Measurements from ENCODE around the gene AMACR.
"Not testable (repeated sequence)": the region's sequence is repeated elsewhere in the genome, so short reads cannot be mapped to it uniquely, and the experiment has no call there.

Gene AMACR

GRCh38 chr5:34030585-34030984, 22.7 kb upstream of the AMACR start:
- H3K27me3 Mint-ChIP-seq; ATAC-seq (replicated peaks; ENCODE audit: extremely low read depth, poor library complexity, severe bottlenecking); H3K9me3 Mint-ChIP-seq; DNase-seq (ENCODE audit: low spot score in 2 of 2); H3K4me1 Mint-ChIP-seq; H3K4me3 Mint-ChIP-seq; H3K27ac Mint-ChIP-seq (ENCODE audit: low read depth): not testable (repeated sequence)
- H3K36me3 Mint-ChIP-seq (ENCODE audit: insufficient read depth): peaks cover 11% of the 10 kb centered on the region

DNA sequence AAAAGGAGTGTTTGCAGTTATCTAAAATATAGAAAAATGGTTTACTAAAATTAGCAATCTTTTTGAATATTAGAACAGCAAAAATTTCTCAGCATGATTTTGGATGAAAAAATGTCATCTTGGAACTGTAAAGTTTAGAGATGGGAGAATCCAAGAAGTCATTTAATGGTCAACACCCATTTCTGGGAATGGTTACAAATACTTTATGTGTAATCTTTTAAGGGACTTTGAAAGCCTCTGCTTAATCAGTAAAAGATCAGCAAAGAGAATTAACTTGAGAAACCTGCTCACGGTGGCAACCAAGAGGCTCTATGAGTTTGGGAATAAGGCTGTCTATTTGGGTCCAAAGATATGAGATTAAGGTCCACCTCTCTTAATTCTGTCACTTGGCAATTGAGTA, 22.2 kb upstream of the AMACR start:
- Mint-ChIP-seq H3K4me3 (no peak overlapping the region), H3K36me3 (ENCODE audit: insufficient read depth) (peaks cover 11% of the 10 kb centered on the region), H3K27ac (ENCODE audit: low read depth) (no peak overlapping the region), H3K27me3 (no peaks in the 10 kb centered on the region), H3K9me3 (no peaks in the 10 kb centered on the region), H3K4me1 (no peaks in the 10 kb centered on the region)
- DNase-seq (ENCODE audit: low spot score in 2 of 2) (no peak), ATAC-seq (replicated peaks; ENCODE audit: extremely low read depth, poor library complexity, severe bottlenecking) (no peak)

DNA sequence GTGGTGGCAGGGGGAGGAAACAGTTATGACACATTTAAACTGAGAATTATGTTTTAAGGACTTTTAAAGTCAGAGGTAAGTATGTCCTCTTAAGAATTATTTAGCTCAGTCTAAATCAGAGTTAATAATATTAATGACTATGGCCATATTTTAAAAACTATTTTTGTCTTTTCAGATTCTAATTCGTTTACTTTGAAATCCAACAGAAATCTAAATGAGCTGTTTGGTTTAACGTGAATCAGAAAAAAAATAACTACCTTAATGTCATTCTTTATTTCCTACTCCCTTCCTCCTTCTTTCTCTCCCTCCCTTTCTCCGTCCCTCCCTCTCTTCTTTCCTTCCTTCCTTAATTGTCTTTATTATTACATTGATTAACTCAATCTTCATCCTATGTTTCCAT, 20.5 kb upstream of the AMACR start:
- DNase-seq (ENCODE audit: low spot score in 2 of 2) (no peak), ATAC-seq (replicated peaks; ENCODE audit: extremely low read depth, poor library complexity, severe bottlenecking) (no peak)
- H3K4me1 Mint-ChIP-seq: no peaks in the 10 kb centered on the region
- H3K27ac Mint-ChIP-seq (ENCODE audit: low read depth): no peak overlapping the region
- no peaks in the 10 kb centered on the region for H3K27me3 Mint-ChIP-seq
- peaks cover 10% of the 10 kb centered on the region for H3K36me3 Mint-ChIP-seq (ENCODE audit: insufficient read depth)
- no peak overlapping the region for H3K4me3 Mint-ChIP-seq
- H3K9me3 Mint-ChIP-seq: no peaks in the 10 kb centered on the region

DNA sequence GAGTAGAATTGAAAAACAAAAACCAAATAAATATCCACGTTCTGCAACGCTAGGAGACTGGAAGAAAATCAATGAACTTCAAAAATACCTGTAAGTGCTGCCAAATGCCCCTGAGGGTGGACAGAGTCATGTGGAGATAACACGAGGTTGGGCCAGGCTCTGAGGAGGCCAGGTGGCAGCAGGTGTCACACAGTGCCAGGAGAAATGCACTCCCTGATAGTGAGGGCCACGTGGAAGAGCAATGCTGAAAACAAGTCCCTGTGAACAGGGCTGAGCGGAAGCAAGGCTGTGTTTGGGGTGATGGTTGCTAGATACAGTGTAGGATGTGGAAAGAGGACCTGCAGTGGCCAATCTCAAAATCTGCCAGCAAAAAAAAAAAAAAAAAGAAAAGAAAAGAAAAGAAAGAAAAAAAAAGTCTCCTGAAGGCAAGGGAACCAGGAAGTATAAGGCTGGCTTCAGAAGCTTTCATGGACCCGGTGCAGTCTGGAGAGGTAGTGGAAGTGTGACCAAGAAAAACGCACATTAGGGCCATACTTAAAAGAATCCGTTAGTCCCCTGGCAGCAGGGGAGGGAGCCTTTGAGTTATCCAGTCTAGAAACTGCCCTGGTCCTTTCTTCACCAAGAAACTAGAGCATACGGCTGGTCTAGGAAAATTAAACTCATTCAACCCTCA, 18.4 kb upstream of the AMACR start:
- no peaks in the 10 kb centered on the region for H3K9me3 Mint-ChIP-seq
- H3K4me1 Mint-ChIP-seq: peaks cover 13% of the 10 kb centered on the region
- H3K27ac Mint-ChIP-seq (ENCODE audit: low read depth): peak overlapping the region; percentile 29
- H3K4me3 Mint-ChIP-seq: no peak overlapping the region
- peaks cover 6% of the 10 kb centered on the region for H3K36me3 Mint-ChIP-seq (ENCODE audit: insufficient read depth)
- DNase-seq (ENCODE audit: low spot score in 2 of 2) (no peak), ATAC-seq (replicated peaks; ENCODE audit: extremely low read depth, poor library complexity, severe bottlenecking) (no peak)
- no peaks in the 10 kb centered on the region for H3K27me3 Mint-ChIP-seq

DNA sequence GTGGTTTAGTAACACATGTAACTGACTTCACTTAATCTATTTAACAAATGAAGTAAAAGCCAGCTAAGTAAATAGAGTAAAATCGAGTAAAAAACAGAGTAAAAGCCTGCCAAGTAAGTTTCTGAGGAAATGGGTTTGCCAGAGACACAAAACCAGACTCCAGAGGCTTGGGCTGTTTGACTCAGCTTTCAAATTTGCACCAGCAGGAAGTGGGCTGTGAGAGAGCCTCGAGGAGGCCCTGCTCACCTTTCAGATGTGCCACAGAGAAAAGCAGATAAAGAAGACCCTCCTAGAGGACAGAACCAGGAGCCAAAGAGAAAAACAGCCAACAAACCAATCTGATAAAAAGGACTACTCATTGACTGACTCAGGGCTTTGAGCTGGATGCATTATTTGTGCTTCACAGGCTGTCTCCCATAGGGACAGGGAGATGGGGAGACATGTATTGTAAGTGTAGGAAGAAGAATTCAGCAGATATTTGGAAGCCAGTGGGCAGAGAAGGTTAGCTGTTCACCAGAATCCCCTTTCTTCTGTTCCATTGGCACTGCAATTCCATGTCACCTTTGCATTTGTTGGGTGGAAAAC, 14.4 kb upstream of the AMACR start:
- Mint-ChIP-seq H3K4me1 (peaks cover 13% of the 10 kb centered on the region), H3K27ac (ENCODE audit: low read depth) (peak overlapping the region; percentile 62), H3K36me3 (ENCODE audit: insufficient read depth) (peaks cover 6% of the 10 kb centered on the region), H3K9me3 (no peaks in the 10 kb centered on the region), H3K4me3 (no peak overlapping the region), H3K27me3 (no peaks in the 10 kb centered on the region)
- ATAC-seq (replicated peaks; ENCODE audit: extremely low read depth, poor library complexity, severe bottlenecking) (no peak), DNase-seq (ENCODE audit: low spot score in 2 of 2) (no peak)

DNA sequence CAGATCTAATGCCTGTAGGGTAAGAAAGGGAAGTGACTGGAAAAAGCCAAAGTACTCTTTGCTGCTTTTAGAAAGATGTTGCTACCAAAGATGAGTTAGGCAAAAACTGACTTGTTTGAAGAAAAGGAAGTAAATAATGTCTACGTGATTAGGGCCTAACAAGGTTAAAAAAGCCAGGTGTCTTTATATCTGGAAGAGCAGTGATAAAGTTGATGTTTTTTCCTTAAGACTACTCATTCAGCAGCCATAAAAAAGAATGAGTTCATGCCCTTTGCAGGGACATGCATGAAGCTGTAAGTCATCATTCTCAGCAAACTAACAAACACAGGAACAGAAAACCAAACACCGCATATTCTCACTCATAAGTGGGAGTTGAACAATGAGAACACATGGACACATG, 13.5 kb upstream of the AMACR start:
- peaks cover 6% of the 10 kb centered on the region for H3K36me3 Mint-ChIP-seq (ENCODE audit: insufficient read depth)
- DNase-seq (ENCODE audit: low spot score in 2 of 2) (no peak), ATAC-seq (replicated peaks; ENCODE audit: extremely low read depth, poor library complexity, severe bottlenecking) (no peak)
- no peak overlapping the region for H3K27ac Mint-ChIP-seq (ENCODE audit: low read depth)
- no peaks in the 10 kb centered on the region for H3K9me3 Mint-ChIP-seq
- no peaks in the 10 kb centered on the region for H3K27me3 Mint-ChIP-seq
- peaks cover 13% of the 10 kb centered on the region for H3K4me1 Mint-ChIP-seq
- H3K4me3 Mint-ChIP-seq: no peak overlapping the region

- no peaks in the 10 kb centered on the region for H3K27me3 Mint-ChIP-seq
- H3K4me3 Mint-ChIP-seq: no peak overlapping the region
- H3K27ac Mint-ChIP-seq (ENCODE audit: low read depth): no peak overlapping the region
- H3K9me3 Mint-ChIP-seq: no peaks in the 10 kb centered on the region
- H3K36me3 Mint-ChIP-seq (ENCODE audit: insufficient read depth): peaks cover 4% of the 10 kb centered on the region
- DNase-seq (ENCODE audit: low spot score in 2 of 2): no peak
- H3K4me1 Mint-ChIP-seq: peaks cover 13% of the 10 kb centered on the region
- ATAC-seq (replicated peaks; ENCODE audit: extremely low read depth, poor library complexity, severe bottlenecking): no peak
Measured at GRCh38 chr5:34020726-34021125, 12.9 kb upstream of the AMACR start.

- peaks cover 10% of the 10 kb centered on the region for H3K4me1 Mint-ChIP-seq
- peaks cover 2% of the 10 kb centered on the region for H3K36me3 Mint-ChIP-seq (ENCODE audit: insufficient read depth)
- no peak overlapping the region for H3K4me3 Mint-ChIP-seq
- no peaks in the 10 kb centered on the region for H3K9me3 Mint-ChIP-seq
- ATAC-seq (replicated peaks; ENCODE audit: extremely low read depth, poor library complexity, severe bottlenecking) (no peak), DNase-seq (ENCODE audit: low spot score in 2 of 2) (no peak)
- H3K27ac Mint-ChIP-seq (ENCODE audit: low read depth): no peak overlapping the region
- no peaks in the 10 kb centered on the region for H3K27me3 Mint-ChIP-seq
Measured at GRCh38 chr5:34017254-34017653, 9.4 kb upstream of the AMACR start.

DNA sequence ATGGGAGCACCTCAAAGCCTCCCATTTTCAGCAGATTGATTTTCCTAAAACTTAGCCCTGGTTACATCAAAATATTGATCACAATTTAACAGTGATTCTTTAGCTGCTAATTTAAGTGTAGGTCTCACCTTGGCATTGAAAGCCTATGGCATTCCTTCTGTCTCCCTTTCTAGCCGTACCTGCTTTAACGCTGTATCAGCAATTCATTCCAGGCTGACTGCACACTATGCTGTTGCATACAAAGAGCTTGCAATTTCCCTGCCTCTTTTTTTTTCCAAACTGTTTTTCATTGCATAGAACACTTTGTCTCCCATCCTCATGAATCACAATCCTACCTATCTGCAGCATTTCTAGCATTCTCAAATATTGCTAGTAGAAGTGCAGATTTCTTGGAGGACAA, 8.9 kb upstream of the AMACR start:
- Mint-ChIP-seq H3K9me3 (no peaks in the 10 kb centered on the region), H3K27me3 (no peaks in the 10 kb centered on the region), H3K36me3 (ENCODE audit: insufficient read depth) (peaks cover 2% of the 10 kb centered on the region), H3K4me1 (peaks cover 5% of the 10 kb centered on the region), H3K27ac (ENCODE audit: low read depth) (no peak overlapping the region), H3K4me3 (no peak overlapping the region)
- DNase-seq (ENCODE audit: low spot score in 2 of 2) (no peak), ATAC-seq (replicated peaks; ENCODE audit: extremely low read depth, poor library complexity, severe bottlenecking) (no peak)

DNA sequence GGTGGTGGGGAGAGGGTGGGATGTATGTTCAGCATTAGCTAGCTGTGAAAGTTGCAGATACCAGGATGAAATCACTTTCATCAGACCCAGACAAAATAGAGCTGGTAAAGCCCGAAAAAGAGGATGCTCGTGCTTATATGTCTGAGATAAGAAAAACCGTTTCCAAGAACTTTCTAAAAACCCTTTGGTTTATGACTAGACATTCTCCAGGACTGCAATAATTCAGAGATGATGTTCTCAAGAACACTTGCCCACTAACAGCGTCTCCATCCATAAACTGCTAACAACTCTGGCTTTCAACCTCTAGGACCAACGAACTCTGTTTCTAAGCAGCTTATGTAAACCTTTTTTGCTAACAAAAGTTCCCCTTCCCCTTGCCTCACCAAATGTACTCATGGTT, 8.4 kb upstream of the AMACR start:
- H3K27me3 Mint-ChIP-seq: no peaks in the 10 kb centered on the region
- no peak overlapping the region for H3K4me3 Mint-ChIP-seq
- H3K36me3 Mint-ChIP-seq (ENCODE audit: insufficient read depth): peaks cover 2% of the 10 kb centered on the region
- no peaks in the 10 kb centered on the region for H3K4me1 Mint-ChIP-seq
- ATAC-seq (replicated peaks; ENCODE audit: extremely low read depth, poor library complexity, severe bottlenecking): no peak
- no peaks in the 10 kb centered on the region for H3K9me3 Mint-ChIP-seq
- DNase-seq (ENCODE audit: low spot score in 2 of 2): no peak
- no peak overlapping the region for H3K27ac Mint-ChIP-seq (ENCODE audit: low read depth)

- ATAC-seq (replicated peaks; ENCODE audit: extremely low read depth, poor library complexity, severe bottlenecking) (no peak), DNase-seq (ENCODE audit: low spot score in 2 of 2) (no peak)
- Mint-ChIP-seq H3K9me3 (no peaks in the 10 kb centered on the region), H3K27me3 (no peaks in the 10 kb centered on the region), H3K36me3 (ENCODE audit: insufficient read depth) (peaks cover 4% of the 10 kb centered on the region), H3K4me1 (no peaks in the 10 kb centered on the region), H3K4me3 (no peak overlapping the region), H3K27ac (ENCODE audit: low read depth) (no peak overlapping the region)
Measured at GRCh38 chr5:34015120-34015822, 7.4 kb upstream of the AMACR start.

DNA sequence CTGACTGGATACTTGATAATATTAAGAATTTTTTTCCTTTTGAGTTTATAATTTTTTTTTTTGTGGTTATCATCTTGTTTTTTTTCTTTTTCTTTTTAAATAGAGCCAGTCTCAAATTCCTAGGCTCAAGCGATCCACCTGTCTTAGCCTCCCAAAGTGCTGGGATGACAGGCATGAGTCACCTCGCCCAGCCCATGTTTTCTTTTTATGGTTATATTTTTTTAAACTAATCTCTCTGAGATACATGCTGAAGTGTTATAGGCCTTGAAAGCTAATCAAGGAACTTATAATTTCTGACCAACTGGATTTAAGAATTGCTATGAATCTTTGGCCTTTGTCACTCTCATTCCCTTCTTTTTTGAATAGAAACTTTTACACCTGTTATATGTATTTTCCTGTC, 6.8 kb upstream of the AMACR start:
- Mint-ChIP-seq H3K27me3 (no peaks in the 10 kb centered on the region), H3K36me3 (ENCODE audit: insufficient read depth) (peaks cover 3% of the 10 kb centered on the region), H3K27ac (ENCODE audit: low read depth) (no peak overlapping the region), H3K4me1 (no peaks in the 10 kb centered on the region), H3K9me3 (no peaks in the 10 kb centered on the region), H3K4me3 (no peak overlapping the region)
- no peak for DNase-seq (ENCODE audit: low spot score in 2 of 2)
- no peak for ATAC-seq (replicated peaks; ENCODE audit: extremely low read depth, poor library complexity, severe bottlenecking)

DNA sequence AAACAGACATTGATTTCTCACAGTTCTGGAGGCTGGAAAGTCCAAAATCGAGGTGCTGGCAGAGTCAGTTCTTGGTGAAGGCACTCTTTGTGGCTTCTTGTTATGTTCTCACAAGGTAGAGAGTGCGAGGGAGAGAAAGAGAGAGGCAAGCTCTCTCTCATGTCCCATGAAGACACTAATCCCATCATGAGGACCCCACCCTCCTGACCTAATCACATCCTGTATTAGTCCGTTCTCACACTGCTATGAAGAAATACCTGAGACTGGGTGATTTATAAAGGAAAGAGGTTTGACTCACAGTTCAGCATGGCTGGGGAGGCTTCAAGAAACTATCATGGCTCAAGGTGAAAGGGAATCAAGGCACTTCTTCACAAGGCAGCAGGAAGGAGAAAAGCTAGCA, 5.7 kb upstream of the AMACR start:
- Mint-ChIP-seq H3K4me3 (no peak overlapping the region), H3K9me3 (no peaks in the 10 kb centered on the region), H3K36me3 (ENCODE audit: insufficient read depth) (peaks cover 2% of the 10 kb centered on the region), H3K4me1 (peaks cover 3% of the 10 kb centered on the region), H3K27ac (ENCODE audit: low read depth) (no peak overlapping the region), H3K27me3 (no peaks in the 10 kb centered on the region)
- no peak for ATAC-seq (replicated peaks; ENCODE audit: extremely low read depth, poor library complexity, severe bottlenecking)
- no peak for DNase-seq (ENCODE audit: low spot score in 2 of 2)

Measured in central memory CD8-positive, alpha-beta T cell (primary cell).